Activated CD4-positive, alpha-beta T cell treated with anti-CD3 and anti-CD28 coated beads, Interleukin-10, Interleukin-2, amounts not matched to agents 100 ng/mL and 50 ng/mL, durations not matched to agents 16 hours and 8 hours (primary cell): ENCODE measurements around the gene ASCC3.

Experiments used
- DNase-seq: peaks from one replicate; pipeline ENCODE4 v3.0.0-alpha.2; 2020

The ASCC3 gene

DNA sequence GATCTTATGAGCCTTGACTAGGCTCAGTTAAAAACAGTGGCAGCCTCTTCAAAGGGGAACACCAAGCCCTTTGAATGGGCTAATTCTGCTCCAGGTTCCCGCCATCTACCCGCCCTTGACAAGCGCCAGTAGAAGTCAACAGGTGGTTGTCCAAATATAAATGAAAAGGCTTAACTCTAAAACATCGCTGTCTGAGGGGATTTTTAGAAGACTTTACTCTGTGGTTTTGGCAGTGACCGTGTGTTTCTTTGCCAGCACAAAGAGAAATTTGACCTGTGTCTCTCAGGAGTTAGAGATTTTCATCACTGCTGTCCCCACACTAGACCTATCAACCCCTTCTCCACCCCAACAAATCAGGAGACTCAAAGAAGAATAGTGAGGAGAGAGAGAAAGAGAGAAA lies 396.7 kb downstream of the ASCC3 start:
- no peak for DNase-seq

DNA sequence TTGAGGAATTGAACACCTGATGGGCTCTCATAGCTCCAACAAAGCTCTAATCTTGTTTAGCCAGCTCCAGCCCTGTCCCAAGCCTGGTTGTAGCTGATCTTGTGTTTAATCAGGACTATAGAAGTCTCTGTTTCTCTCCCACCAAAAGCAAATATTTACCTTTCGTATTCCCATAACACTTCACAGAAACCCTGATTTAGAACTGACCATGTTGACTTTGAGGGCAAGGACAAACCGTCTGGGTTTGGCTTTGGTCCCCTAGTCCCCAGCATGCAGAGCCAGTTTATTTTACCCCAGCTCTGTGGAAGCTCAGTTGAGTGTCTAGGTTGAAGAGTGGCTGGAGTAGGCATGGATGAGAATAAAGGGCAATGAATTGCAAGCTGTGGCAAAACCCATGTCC lies 398.4 kb downstream of the ASCC3 start:
- DNase-seq: no peak

- peak; percentile 60 for DNase-seq
Observed at GRCh38 chr6:100479179-100480035, 401.7 kb downstream of the ASCC3 start.

DNA sequence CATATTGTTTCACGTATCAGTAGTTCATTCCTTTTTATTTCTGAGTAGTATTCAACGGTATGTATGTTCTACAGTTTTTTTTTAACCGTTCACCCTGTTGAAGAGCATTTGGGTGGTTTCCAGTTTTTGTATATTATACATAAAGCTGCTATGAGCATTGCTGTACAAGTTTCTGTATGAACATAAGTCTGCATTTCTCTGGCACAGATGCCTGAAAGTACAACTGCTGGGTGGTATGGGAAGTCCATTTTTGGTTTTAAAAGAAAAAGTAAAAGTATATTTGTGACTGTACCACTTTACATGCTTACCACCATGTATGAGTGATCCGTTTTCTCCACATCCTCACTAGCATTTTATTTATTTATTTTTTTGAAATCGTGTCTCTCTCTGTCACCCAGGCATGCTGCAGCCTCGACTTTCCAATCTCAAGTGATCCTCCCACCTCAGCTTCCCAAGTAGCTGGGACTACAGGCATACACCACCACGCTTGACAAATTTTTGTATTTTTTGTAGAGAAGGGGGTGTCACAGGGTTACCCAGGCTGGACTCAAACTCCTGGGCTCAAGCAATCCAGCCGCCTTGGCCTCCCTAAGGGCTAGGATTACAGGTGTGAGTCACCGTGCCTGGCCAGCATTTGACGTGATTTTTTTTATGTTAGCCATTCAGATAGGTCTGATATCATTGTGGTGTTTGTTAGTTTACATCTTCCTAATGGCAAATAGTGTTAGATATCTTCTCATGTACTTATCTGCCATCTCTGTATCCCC lies 405.4 kb downstream of the ASCC3 start:
- peak; percentile 76 for DNase-seq

DNA sequence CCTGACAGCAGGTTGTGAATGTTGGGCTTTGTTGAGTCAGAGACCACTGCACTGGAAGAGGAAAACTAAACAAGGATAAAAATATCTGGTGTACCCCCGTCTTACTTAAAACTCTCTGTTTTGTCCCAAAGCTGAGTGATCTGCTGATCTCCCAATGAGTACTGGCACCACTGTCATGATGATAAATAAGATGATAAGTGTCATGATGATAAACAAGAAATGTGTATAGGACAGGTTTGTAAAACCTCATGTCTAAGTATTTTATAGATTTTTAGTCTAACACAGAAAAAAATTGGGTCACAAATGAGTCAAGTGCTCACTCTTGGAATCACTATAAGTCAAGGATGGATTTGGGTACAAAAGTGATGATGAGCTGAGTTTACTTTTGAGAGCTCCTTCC lies 407.9 kb downstream of the ASCC3 start:
- DNase-seq: peak; percentile 49

GRCh38 chr6:100472674-100473073 lies 408.5 kb downstream of the ASCC3 start:
- peak; percentile 88 for DNase-seq

- no peak for DNase-seq
Observed at GRCh38 chr6:100470422-100471120, 410.6 kb downstream of the ASCC3 start.

DNA sequence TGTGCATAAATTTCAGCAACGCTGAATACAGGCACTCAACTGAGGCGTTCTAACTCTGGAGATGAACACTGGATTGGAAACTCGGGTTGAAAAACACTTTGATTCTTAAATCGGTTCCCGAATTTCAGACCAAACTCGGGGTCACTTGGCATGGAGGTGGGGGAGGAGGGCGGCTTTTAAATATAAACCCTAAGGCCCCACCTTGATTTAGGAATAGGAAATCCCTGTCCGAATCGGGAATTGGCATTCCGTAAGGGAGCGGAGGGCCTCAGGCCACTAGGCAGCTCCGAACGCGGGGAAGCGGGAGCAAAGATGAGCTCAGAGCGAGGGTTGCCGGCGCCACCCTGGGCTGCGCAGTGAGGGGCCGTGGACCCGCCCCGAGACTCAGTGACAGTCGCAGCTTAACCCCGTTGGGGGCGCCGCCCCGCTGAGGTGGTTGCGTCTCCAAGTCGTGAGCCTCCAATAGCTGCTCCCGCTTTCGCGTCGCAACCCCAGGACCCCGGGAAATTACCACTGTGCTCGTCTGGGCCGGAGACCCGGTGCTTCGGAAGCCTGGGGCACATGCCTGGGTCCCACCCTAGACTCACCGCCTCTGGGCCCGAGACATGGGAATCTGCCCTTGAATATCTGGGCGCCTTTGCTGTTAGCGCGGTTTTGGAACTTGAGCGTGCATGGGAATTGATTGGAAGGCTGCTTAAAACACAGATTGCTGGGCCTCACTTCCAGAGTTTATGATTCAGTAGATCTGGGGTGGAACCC lies 411.8 kb downstream of the ASCC3 start:
- DNase-seq: no peak

DNA sequence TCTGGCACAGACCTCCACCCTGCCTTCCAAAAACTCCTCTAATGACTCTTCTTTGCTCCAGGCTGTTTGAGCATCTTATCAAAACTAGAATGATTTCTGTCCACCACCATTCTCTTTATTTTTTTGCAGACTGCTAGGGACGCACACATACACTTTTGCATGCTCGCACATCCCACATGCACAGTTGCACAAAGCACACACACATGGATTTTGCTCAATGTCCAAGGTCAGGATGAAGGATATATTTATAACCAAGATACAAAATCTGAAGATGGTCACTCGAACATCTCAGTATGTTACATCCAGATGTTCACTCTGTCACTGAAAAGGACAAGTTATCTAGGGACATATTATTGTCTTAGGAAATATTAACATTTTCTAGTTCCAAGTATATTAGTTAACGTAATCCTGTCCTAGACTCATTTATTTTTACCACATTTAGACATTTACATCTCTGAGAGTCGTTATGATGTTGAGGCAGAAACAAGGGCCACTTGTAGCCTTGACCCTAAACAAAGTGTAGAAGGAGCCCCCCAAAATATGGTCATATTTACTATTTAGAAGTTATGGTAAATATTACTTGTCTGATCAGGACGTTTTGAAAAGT lies 413.0 kb downstream of the ASCC3 start:
- no peak for DNase-seq

- DNase-seq: no peak
Observed at GRCh38 chr6:100467129-100468015, 413.8 kb downstream of the ASCC3 start.

DNA sequence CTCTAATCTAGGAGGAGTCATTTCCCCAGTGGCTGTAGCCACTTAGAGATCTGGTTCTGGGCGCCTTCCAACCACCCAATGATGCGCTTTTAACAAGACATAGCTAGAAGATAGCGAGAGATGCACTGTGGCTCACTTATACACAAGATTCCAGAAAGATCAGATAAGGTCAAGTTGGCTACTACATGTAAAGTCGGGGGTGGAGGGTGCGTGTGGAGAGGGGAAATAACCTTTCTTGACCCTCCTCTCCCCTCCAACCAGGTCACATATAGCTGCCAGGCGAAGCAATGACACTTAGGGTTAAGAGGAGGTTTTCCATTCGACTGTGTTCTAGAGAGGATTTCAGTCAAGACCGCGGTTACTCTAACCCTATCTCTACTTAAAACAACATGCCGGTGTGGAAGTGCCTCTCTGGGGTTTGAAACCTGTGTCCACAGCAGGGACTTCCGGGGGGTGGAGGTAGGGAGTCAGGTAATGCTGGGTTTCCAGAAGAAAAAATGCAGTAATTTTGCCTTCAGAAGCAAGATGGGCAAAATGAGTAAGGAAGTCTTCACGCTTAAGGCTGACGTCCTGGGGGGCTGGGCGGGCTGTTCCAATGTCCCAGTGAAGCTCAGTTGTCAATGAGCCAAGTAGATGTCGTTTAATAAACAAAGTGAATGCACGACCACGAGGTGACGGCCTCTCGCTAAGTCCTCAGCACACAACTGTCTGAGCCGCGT lies 414.6 kb downstream of the ASCC3 start:
- DNase-seq: no peak

DNA sequence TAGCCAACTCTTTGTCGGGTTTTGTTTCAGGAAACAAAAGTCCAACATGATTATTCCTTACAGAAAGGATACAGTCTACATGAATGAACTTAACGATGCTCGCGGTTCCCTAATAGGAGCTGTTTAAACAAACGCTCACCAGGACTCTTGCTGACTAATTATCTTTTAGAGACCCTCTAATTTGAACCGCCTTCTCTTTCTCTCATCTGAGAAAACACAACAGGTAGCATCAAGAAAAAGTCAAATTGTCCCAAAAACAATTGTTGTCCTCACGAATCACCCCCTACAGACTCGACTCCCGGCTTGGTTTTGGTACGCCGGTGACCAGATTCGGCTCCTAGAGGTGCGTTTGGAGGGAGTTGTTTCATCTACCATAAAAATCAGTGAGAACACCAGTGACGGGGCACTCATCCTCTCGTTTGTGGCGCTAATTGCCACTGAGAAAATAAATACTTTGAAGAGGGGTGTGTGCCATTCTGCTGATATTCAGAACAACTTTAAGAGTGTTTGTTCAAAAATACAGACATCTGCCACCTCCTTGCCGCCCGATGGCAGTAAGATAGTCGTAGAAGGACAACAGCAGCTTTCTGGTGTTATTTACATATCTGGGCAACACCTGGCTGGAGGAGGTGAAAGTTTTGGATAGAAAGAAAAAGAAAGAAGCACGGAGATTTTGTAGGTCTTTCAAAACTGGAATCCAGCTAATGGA lies 415.3 kb downstream of the ASCC3 start:
- no peak for DNase-seq

GRCh38 chr6:100464903-100465700 lies 416.0 kb downstream of the ASCC3 start, which contains the start of gene SIM1:
Gene SIM1 (minus strand): TSS chr6:100464921. CDS start chr6:100463468, 1,453 bp downstream.
- DNase-seq: peak; percentile 49

- no peak for DNase-seq
Observed at GRCh38 chr6:100464162-100464851, 416.8 kb downstream of the ASCC3 start.

DNA sequence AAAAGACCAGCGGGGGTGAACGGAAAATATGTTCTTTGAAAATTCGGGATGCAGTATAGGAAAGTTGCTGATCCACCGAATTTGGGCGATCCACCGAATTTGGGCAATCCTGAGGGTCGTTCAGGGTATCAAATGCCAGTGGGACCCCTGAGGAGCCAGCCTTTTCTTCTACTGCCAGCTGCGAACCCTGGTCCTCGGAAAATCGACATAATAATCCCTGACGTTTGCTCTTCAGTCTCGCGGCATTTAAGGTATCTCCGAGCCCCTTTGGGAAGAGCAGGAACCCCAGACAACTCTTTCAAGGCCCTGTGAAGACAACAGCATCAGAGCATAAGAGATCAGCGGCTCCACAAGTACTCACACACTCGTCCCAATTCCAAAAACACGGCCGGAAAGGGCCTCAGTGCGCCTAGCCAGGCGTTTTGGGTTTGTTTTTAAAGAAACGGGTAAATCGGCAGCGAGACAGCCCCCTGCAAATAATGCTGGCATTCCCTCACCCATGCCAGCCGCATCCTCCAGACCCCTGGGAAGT lies 417.4 kb downstream of the ASCC3 start:
- DNase-seq: no peak

- no peak for DNase-seq
Observed at GRCh38 chr6:100462706-100463629, 418.2 kb downstream of the ASCC3 start.
